GM19467 (cell line): Measurements from ENCODE around the gene ALG1.
"Not testable (repeated sequence)": the region's sequence is repeated elsewhere in the genome, so short reads cannot be mapped to it uniquely, and the experiment has no call there.

Source experiments
- ATAC-seq: cut with Tn5 transposase; IDR thresholded peaks from one replicate; pipeline ENCODE4 v1.9.1; 2021; ENCODE audit warnings: mild to moderate bottlenecking, moderate library complexity; ENCODE audit not compliant: unreplicated experiment

Gene ALG1

GRCh38 chr16:5044011-5044540 lies 27.6 kb upstream of the ALG1 start:
- ATAC-seq = no peak

GRCh38 chr16:5044581-5044980 lies 27.1 kb upstream of the ALG1 start:
- ATAC-seq = not testable (repeated sequence)

GRCh38 chr16:5045499-5046115 lies 26.0 kb upstream of the ALG1 start:
- ATAC-seq = no peak

- no peak for ATAC-seq
These were observed 24.7 kb upstream of the ALG1 start for GRCh38 chr16:5046914-5047313.

GRCh38 chr16:5054876-5055865 lies 16.5 kb upstream of the ALG1 start:
- no peak for ATAC-seq

GRCh38 chr16:5056352-5056751 lies 15.3 kb upstream of the ALG1 start:
- no peak for ATAC-seq

GRCh38 chr16:5058476-5058875 lies 13.2 kb upstream of the ALG1 start:
- no peak for ATAC-seq

GRCh38 chr16:5059386-5060072 lies 12.1 kb upstream of the ALG1 start:
- ATAC-seq = no peak

GRCh38 chr16:5060073-5060641 lies 11.5 kb upstream of the ALG1 start:
- no peak for ATAC-seq

GRCh38 chr16:5062051-5062450 lies 9.6 kb upstream of the ALG1 start:
- no peak for ATAC-seq

- no peak for ATAC-seq
These were observed 8.6 kb upstream of the ALG1 start for GRCh38 chr16:5062790-5063765.

- ATAC-seq = no peak
These were observed 6.7 kb upstream of the ALG1 start for GRCh38 chr16:5064915-5065314.

GRCh38 chr16:5065326-5065725 lies 6.3 kb upstream of the ALG1 start:
- no peak for ATAC-seq

GRCh38 chr16:5065813-5066212 lies 5.8 kb upstream of the ALG1 start, which contains the start of gene C16orf89:
Gene C16orf89 (minus strand): TSS chr16:5065956. CDS start chr16:5065908, 48 bp downstream.
- ATAC-seq = no peak

GRCh38 chr16:5066511-5066910 lies 5.1 kb upstream of the ALG1 start:
- ATAC-seq = no peak

GRCh38 chr16:5069048-5069447 lies 2.6 kb upstream of the ALG1 start:
- no peak for ATAC-seq

- no peak for ATAC-seq
These were observed 1.8 kb upstream of the ALG1 start for GRCh38 chr16:5069854-5070253.

- ATAC-seq = no peak
These were observed 1.0 kb upstream of the ALG1 start for GRCh38 chr16:5070431-5071186.

- no peak for ATAC-seq
These were observed 332 bp upstream of the ALG1 start for GRCh38 chr16:5071341-5071680.
